Osteoblast (primary cell): ENCODE results near the gene DLG2. TPM values are rescaled to one million over a fixed set of nuclear protein-coding genes. Genes with fewer than 3 reads are reported as not detected.

Experiments used
- DNase-seq: peaks from one replicate; pipeline ENCODE4 v3.0.0; 2011; ENCODE audit warnings: low spot score, mixed read lengths; ENCODE audit not compliant: insufficient read length; ENCODE audit errors: missing footprints
- H2AFZ ChIP-seq: 2 replicates; pipeline ENCODE4 v1.6.0; 2011; ENCODE audit warnings: mild to moderate bottlenecking, low read length
- H3K27ac ChIP-seq: 2 replicates; pipeline ENCODE4 v1.5.1; 2011; ENCODE audit warnings: mild to moderate bottlenecking, low read depth, low read length, moderate library complexity
- H3K27me3 ChIP-seq: 2 replicates; pipeline ENCODE4 v1.6.0; 2012; ENCODE audit warnings: mild to moderate bottlenecking, control low read depth, inconsistent platforms, low read length, moderate library complexity; ENCODE audit not compliant: insufficient read depth
- H3K36me3 ChIP-seq: 2 replicates; pipeline ENCODE4 v1.5.1; 2011; ENCODE audit warnings: mild to moderate bottlenecking, low read length, control low read depth, moderate library complexity; ENCODE audit not compliant: insufficient read depth
- H3K4me1 ChIP-seq: 2 replicates; pipeline ENCODE4 v1.5.1; 2011; ENCODE audit warnings: mild to moderate bottlenecking, low read length, control low read depth, moderate library complexity; ENCODE audit not compliant: insufficient read depth
- H3K4me2 ChIP-seq: 2 replicates; pipeline ENCODE4 v1.6.0; 2011; ENCODE audit warnings: mild to moderate bottlenecking, low read length; ENCODE audit not compliant: insufficient read depth
- H3K4me3 ChIP-seq: fragments of 200-600 bp; sonication (generic); 3 replicates; pipeline ENCODE4 v1.5.1; 2012; ENCODE audit warnings: mild to moderate bottlenecking, low read length, inconsistent platforms; ENCODE audit not compliant: insufficient read depth
- H3K79me2 ChIP-seq: 2 replicates; pipeline ENCODE4 v1.6.0; 2012; ENCODE audit warnings: mild to moderate bottlenecking, low read length, control low read depth, inconsistent platforms; ENCODE audit not compliant: insufficient read depth
- H3K9me3 ChIP-seq: 2 replicates; pipeline ENCODE4 v1.5.1; 2011; ENCODE audit warnings: low read depth, low read length, control low read depth
- H4K20me1 ChIP-seq: 2 replicates; pipeline ENCODE4 v1.6.0; 2012; ENCODE audit warnings: mild to moderate bottlenecking, low read length, control low read depth; ENCODE audit not compliant: insufficient read depth
- total RNA-seq: library from RNA; depleted of rRNA; stranded (reverse); fragments of >200 nt; gene quantifications from 2 replicates; pipeline ENCODE4 v1.2.3, GENCODE V29; 2012
- TF ChIP-seq, protein P1 (sequence below): IDR thresholded peaks from 2 replicates; pipeline ENCODE4 v1.5.1; 2011; ENCODE audit warnings: mild to moderate bottlenecking, low read depth, low read length, moderate library complexity; ENCODE audit errors: extremely low read depth

The DLG2 gene
- total RNA-seq, 1 donor: 3.3 TPM

DNA sequence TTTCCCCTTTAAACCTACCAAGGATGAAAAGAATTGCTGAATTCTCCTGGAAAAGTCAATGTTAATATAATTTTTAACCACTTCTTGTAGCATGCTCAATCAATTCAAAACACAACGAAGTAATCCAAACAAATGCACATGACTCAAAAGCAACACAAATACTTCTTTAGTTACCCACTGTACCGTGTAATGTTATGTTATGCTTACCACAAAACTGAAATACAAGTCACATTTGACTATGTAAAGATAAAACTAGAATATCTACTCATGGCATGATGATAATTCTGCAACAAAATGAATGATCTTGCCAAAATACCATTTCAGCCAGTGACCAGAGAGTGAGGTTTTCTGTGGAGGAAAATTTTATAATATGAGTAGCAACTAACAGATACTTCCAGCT, 587.0 kb downstream of the DLG2 start:
- no peaks in the 10 kb centered on the region for H4K20me1 ChIP-seq
- no peak for DNase-seq
- H3K36me3 ChIP-seq: no peaks in the 10 kb centered on the region
- no peaks in the 10 kb centered on the region for H3K4me1 ChIP-seq
- H3K27ac ChIP-seq: no peak overlapping the region
- no peaks in the 10 kb centered on the region for H3K79me2 ChIP-seq
- H2AFZ ChIP-seq: no peak overlapping the region
- no peak overlapping the region for H3K4me3 ChIP-seq
- no peaks in the 10 kb centered on the region for H3K9me3 ChIP-seq
- no peaks in the 10 kb centered on the region for H3K27me3 ChIP-seq
- H3K4me2 ChIP-seq: no peak overlapping the region
- TF ChIP-seq, protein P1, sequence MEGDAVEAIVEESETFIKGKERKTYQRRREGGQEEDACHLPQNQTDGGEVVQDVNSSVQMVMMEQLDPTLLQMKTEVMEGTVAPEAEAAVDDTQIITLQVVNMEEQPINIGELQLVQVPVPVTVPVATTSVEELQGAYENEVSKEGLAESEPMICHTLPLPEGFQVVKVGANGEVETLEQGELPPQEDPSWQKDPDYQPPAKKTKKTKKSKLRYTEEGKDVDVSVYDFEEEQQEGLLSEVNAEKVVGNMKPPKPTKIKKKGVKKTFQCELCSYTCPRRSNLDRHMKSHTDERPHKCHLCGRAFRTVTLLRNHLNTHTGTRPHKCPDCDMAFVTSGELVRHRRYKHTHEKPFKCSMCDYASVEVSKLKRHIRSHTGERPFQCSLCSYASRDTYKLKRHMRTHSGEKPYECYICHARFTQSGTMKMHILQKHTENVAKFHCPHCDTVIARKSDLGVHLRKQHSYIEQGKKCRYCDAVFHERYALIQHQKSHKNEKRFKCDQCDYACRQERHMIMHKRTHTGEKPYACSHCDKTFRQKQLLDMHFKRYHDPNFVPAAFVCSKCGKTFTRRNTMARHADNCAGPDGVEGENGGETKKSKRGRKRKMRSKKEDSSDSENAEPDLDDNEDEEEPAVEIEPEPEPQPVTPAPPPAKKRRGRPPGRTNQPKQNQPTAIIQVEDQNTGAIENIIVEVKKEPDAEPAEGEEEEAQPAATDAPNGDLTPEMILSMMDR: no peak

DNA sequence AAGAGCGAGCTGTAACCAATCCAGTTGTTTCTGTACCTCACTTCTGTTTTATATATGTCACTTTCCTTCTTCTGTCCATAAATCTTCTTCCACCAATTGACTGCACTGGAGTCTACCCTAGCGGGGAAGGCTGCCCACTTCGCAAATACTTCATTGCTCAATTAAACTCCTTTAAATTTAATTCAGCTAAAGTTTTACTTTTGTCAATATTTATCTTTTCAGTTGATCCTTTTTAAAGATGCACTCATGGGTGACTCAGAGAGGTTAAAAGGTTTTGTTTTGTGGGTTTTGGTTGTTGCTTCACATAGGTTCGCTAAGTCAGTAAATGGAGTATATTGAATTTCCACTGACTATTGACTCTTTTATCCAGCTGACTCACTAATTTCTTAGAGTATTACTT, 597.2 kb downstream of the DLG2 start:
- Histone ChIP-seq H3K4me3 (no peak overlapping the region), H4K20me1 (no peaks in the 10 kb centered on the region), H3K27me3 (no peaks in the 10 kb centered on the region), H3K9me3 (no peaks in the 10 kb centered on the region), H3K4me1 (no peaks in the 10 kb centered on the region), H3K4me2 (no peak overlapping the region), H3K79me2 (no peaks in the 10 kb centered on the region), H3K36me3 (no peaks in the 10 kb centered on the region), H2AFZ (no peak overlapping the region), H3K27ac (no peak overlapping the region)
- TF ChIP-seq, protein P1: no peak
- DNase-seq: no peak

DNA sequence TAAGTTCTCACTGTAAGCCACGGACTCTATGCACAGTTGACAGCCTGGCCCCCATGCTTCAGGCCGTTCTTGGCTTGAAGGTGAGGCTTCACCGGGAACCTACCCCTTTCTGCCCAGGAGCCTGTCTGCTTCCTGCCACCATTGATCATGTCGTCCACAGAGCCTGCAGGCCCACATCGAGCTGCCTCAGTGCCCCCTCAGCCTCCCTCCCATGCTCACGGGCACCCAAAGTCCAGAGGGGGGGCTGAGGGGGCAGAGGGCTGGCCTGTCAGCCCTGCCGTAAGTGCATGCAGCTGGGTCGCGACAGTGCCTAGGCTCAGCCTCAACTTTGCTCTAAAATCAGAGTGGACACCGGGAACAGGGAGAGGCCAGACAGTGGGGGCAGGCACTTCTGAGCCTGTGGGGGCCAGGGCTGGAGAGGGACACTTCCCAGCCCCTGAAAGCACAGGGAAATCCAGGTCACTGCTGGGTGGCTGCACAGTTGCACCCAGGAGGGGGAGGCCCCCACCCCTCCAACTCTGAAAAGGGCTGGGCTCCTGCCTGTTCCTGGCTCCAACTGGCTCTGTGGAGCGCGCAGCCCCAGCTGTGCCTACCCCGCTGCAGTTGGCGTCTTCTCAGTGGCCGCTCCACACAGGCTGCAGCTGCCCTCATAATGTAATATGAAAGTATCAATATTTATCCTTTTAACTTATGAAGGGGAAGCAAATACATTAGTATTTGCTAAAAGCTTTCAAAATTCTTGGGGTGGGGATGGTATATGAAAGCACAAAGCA, 598.6 kb downstream of the DLG2 start:
- H3K27me3 ChIP-seq: no peaks in the 10 kb centered on the region
- H4K20me1 ChIP-seq: no peaks in the 10 kb centered on the region
- DNase-seq: no peak
- no peak overlapping the region for H2AFZ ChIP-seq
- H3K79me2 ChIP-seq: no peaks in the 10 kb centered on the region
- no peaks in the 10 kb centered on the region for H3K4me1 ChIP-seq
- no peaks in the 10 kb centered on the region for H3K36me3 ChIP-seq
- H3K4me2 ChIP-seq: no peak overlapping the region
- no peaks in the 10 kb centered on the region for H3K9me3 ChIP-seq
- TF ChIP-seq, protein P1: no peak
- H3K4me3 ChIP-seq: no peak overlapping the region
- no peak overlapping the region for H3K27ac ChIP-seq

DNA sequence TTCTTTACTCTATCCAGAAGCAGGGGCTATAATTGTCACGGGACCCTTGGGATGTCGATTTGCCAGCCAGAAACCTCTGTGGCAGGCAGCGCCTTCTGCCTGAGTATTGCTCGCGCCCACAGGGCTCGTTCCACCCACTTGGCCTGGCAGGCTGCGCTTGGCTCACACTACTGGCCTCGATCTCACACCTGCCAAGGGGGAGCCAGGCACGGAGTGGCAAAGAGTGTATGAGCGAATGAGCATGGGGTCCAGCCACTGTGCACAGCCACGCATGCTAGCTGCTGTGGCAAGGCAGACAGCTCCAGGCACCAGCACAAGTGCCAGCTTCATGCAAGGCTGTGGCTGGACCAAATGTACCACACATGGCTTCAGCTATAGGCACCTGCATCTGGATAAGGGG, 599.8 kb downstream of the DLG2 start:
- TF ChIP-seq, protein P1: no peak
- no peaks in the 10 kb centered on the region for H3K4me1 ChIP-seq
- H3K27ac ChIP-seq: no peak overlapping the region
- H3K4me3 ChIP-seq: no peak overlapping the region
- H3K36me3 ChIP-seq: no peaks in the 10 kb centered on the region
- no peaks in the 10 kb centered on the region for H3K27me3 ChIP-seq
- no peak for DNase-seq
- H3K79me2 ChIP-seq: no peaks in the 10 kb centered on the region
- H4K20me1 ChIP-seq: no peaks in the 10 kb centered on the region
- no peak overlapping the region for H2AFZ ChIP-seq
- no peaks in the 10 kb centered on the region for H3K9me3 ChIP-seq
- H3K4me2 ChIP-seq: no peak overlapping the region
